H9 (cell line): ENCODE measurements around the gene ZSCAN30. TPM values are rescaled to one million over a fixed set of nuclear protein-coding genes. Genes with fewer than 3 reads are reported as not detected.

Source experiments
- DNase-seq: peaks from one replicate; pipeline ENCODE4 v3.0.0-alpha.2; 2017
- H2AFZ ChIP-seq: one replicate; pipeline ENCODE4 v1.6.1; 2013; ENCODE audit warnings: mild to moderate bottlenecking, low read length, control low read depth, moderate library complexity
- H2AK5ac ChIP-seq: 2 replicates; pipeline ENCODE4 v1.6.1; 2013; ENCODE audit warnings: low read length, control low read depth, mixed read lengths; ENCODE audit not compliant: insufficient read length
- H2BK120ac ChIP-seq: one replicate; pipeline ENCODE4 v1.6.1; 2013; ENCODE audit warnings: low read depth, mild to moderate bottlenecking, low read length, control low read depth, inconsistent platforms; ENCODE audit not compliant: poor library complexity, severe bottlenecking
- H2BK12ac ChIP-seq: 2 replicates; pipeline ENCODE4 v1.6.1; 2013; ENCODE audit warnings: low read length, control low read depth, mixed read lengths, low read depth; ENCODE audit not compliant: insufficient read length
- H2BK15ac ChIP-seq: 2 replicates; pipeline ENCODE4 v1.6.1; 2013; ENCODE audit warnings: low read depth, low read length, control low read depth
- H2BK20ac ChIP-seq: one replicate; pipeline ENCODE4 v1.6.1; 2013; ENCODE audit warnings: low read depth, mild to moderate bottlenecking, low read length, control low read depth, inconsistent platforms; ENCODE audit not compliant: poor library complexity, severe bottlenecking
- H2BK5ac ChIP-seq: 2 replicates; pipeline ENCODE4 v1.6.1; 2013; ENCODE audit warnings: low read length, control low read depth, mixed read lengths; ENCODE audit not compliant: insufficient read length
- H3K14ac ChIP-seq: 2 replicates; pipeline ENCODE4 v1.6.1; 2013; ENCODE audit warnings: low read length, control low read depth; ENCODE audit not compliant: insufficient read depth
- H3K18ac ChIP-seq: 2 replicates; pipeline ENCODE4 v1.6.1; 2013; ENCODE audit warnings: low read depth, mild to moderate bottlenecking, mixed read lengths, low read length, control low read depth; ENCODE audit not compliant: insufficient read length
- H3K23ac ChIP-seq: 2 replicates; pipeline ENCODE4 v1.6.1; 2013; ENCODE audit warnings: low read length, control low read depth, mixed read lengths, low read depth; ENCODE audit not compliant: insufficient read length
- H3K23me2 ChIP-seq: 2 replicates; pipeline ENCODE4 v1.6.1; 2013; ENCODE audit warnings: low read depth, mild to moderate bottlenecking, mixed read lengths, low read length, control low read depth; ENCODE audit not compliant: insufficient read length, poor library complexity, severe bottlenecking
- H3K27ac ChIP-seq: 2 replicates; pipeline ENCODE4 v1.5.1; 2013; ENCODE audit warnings: low read length, control low read depth, mixed read lengths, low read depth; ENCODE audit not compliant: insufficient read length
- H3K27me3 ChIP-seq: 2 replicates; pipeline ENCODE4 v1.6.1; 2013; ENCODE audit warnings: low read length, control low read depth, inconsistent platforms; ENCODE audit not compliant: insufficient read depth
- H3K4ac ChIP-seq: 2 replicates; pipeline ENCODE4 v1.6.1; 2013; ENCODE audit warnings: low read depth, mild to moderate bottlenecking, control low read depth, inconsistent platforms, low read length, moderate library complexity
- H3K4me1 ChIP-seq: 2 replicates; pipeline ENCODE4 v1.6.1; 2013; ENCODE audit warnings: low read length, control low read depth, inconsistent platforms; ENCODE audit not compliant: insufficient read depth
- H3K4me2 ChIP-seq: 2 replicates; pipeline ENCODE4 v1.6.1; 2013; ENCODE audit warnings: low read length, control low read depth, mixed read lengths; ENCODE audit not compliant: insufficient read length, insufficient read depth
- H3K56ac ChIP-seq: 2 replicates; pipeline ENCODE4 v1.6.1; 2013; ENCODE audit warnings: low read depth, mild to moderate bottlenecking, mixed read lengths, low read length, control low read depth; ENCODE audit not compliant: insufficient read length
- H3K79me1 ChIP-seq: 2 replicates; pipeline ENCODE4 v1.6.1; 2013; ENCODE audit warnings: low read depth, mild to moderate bottlenecking, moderate library complexity, low read length, control low read depth, inconsistent platforms; ENCODE audit not compliant: insufficient read depth, poor library complexity, severe bottlenecking
- H3K79me2 ChIP-seq: 2 replicates; pipeline ENCODE4 v1.6.1; 2013; ENCODE audit warnings: low read length, control low read depth, inconsistent platforms; ENCODE audit not compliant: insufficient read depth
- H3K9ac ChIP-seq: 2 replicates; pipeline ENCODE4 v1.6.1; 2013; ENCODE audit warnings: low read length, control low read depth, mixed read lengths; ENCODE audit not compliant: insufficient read length; ENCODE audit errors: extremely low read depth
- H3K9me3 ChIP-seq: one replicate; pipeline ENCODE4 v1.6.1; 2013; ENCODE audit warnings: low read depth, low read length, inconsistent platforms; ENCODE audit not compliant: control insufficient read depth
- H3T11ph ChIP-seq: one replicate; pipeline ENCODE4 v1.6.1; 2013; ENCODE audit warnings: mild to moderate bottlenecking, low read length, control low read depth, inconsistent platforms
- H4K20me1 ChIP-seq: one replicate; pipeline ENCODE4 v1.6.1; 2013; ENCODE audit not compliant: control insufficient read depth, insufficient read length, insufficient read depth
- H4K5ac ChIP-seq: 2 replicates; pipeline ENCODE4 v1.6.1; 2013; ENCODE audit warnings: low read depth, mild to moderate bottlenecking, mixed read lengths, low read length, control low read depth; ENCODE audit not compliant: insufficient read length
- H4K8ac ChIP-seq: replicated peaks from 2 replicates; pipeline ENCODE4 v1.6.1; 2013; ENCODE audit warnings: low read length, control low read depth, mixed read lengths, low read depth; ENCODE audit not compliant: insufficient read length
- H4K91ac ChIP-seq: 2 replicates; pipeline ENCODE4 v1.6.1; 2013; ENCODE audit warnings: low read depth, mild to moderate bottlenecking, moderate library complexity, mixed read lengths, low read length, control low read depth; ENCODE audit not compliant: insufficient read length
- H3K27ac Mint-ChIP-seq, 3 experiments: 2 replicates in 2 of 3; 3 replicates in 1 of 3; pipeline ENCODE4 v1.8.0; 2020 to 2021; ENCODE audit warnings: mixed read lengths in 3 of 3, mild to moderate bottlenecking in 1 of 3, moderate library complexity in 1 of 3
- H3K27me3 Mint-ChIP-seq: 2 replicates; pipeline ENCODE4 v1.8.0; 2021; ENCODE audit warnings: low read depth, mild to moderate bottlenecking, moderate library complexity, mixed read lengths
- H3K36me3 Mint-ChIP-seq, 3 experiments: 2 replicates in 2 of 3; 3 replicates in 1 of 3; pipeline ENCODE4 v1.8.0; 2020 to 2021; ENCODE audit warnings: low read depth in 3 of 3, mixed read lengths in 3 of 3; ENCODE audit not compliant: insufficient read depth in 1 of 3
- H3K4me1 Mint-ChIP-seq, 2 experiments: 2 replicates each; pipeline ENCODE4 v1.8.0; 2020; ENCODE audit warnings: mixed read lengths in 2 of 2
- H3K4me3 Mint-ChIP-seq, 2 experiments: 2 replicates in 1 of 2; 3 replicates in 1 of 2; pipeline ENCODE4 v1.8.0; 2020 to 2021; ENCODE audit warnings: mild to moderate bottlenecking in 2 of 2, mixed read lengths in 2 of 2, moderate library complexity in 1 of 2
- H3K9me3 Mint-ChIP-seq, 2 experiments: 2 replicates in 1 of 2; 3 replicates in 1 of 2; pipeline ENCODE4 v1.8.0; 2020; ENCODE audit warnings: mild to moderate bottlenecking in 2 of 2, mixed read lengths in 2 of 2, moderate library complexity in 1 of 2
- CTCF ChIP-seq: fragments of 200-600 bp; sonication (generic); conservative IDR thresholded peaks from 3 replicates; pipeline ENCODE4 v1.8.0; 2021; ENCODE audit warnings: antibody characterized with exemption, mild to moderate bottlenecking
- WGBS: extraction: QIAGEN DNeasy Blood & Tissue Kit; methylation state at CpG from one replicate; pipeline ENCODE4 v1.1.7; 2013; ENCODE audit warnings: missing lambda C conversion rate, low lambda C conversion rate, mixed read lengths; ENCODE audit not compliant: insufficient read length; ENCODE audit errors: extremely low coverage; 5-methylcytosine and 5-hydroxymethylcytosine counted together
- total RNA-seq: library from RNA; stranded (reverse); gene quantifications from 2 replicates; pipeline ENCODE4 v1.2.1, GENCODE V29; 2021

The ZSCAN30 gene
- total RNA-seq, 1 experiment from 2014 or later = 11.6 TPM

- H3K14ac ChIP-seq = no peak overlapping the region
- no peak overlapping the region for H3T11ph ChIP-seq
- H3K27ac Mint-ChIP-seq = no peak overlapping the region
- no peak overlapping the region for H2BK5ac ChIP-seq
- H3K4me1 Mint-ChIP-seq = no peaks in the 10 kb centered on the region
- H2BK120ac ChIP-seq = no peak overlapping the region
- no peak for DNase-seq
- no peak overlapping the region for H3K9ac ChIP-seq
- H4K91ac ChIP-seq = no peak overlapping the region
- H2BK12ac ChIP-seq = no peak overlapping the region
- H4K20me1 ChIP-seq = no peaks in the 10 kb centered on the region
- H3K27ac ChIP-seq = no peak overlapping the region
- H3K27me3 Mint-ChIP-seq = no peaks in the 10 kb centered on the region
- H3K23me2 ChIP-seq = no peaks in the 10 kb centered on the region
- no peak overlapping the region for H2BK15ac ChIP-seq
- H3K4me1 ChIP-seq = no peaks in the 10 kb centered on the region
- no peak overlapping the region for H3K4me3 Mint-ChIP-seq
- H2AK5ac ChIP-seq = no peak overlapping the region
- no peaks in the 10 kb centered on the region for H3K79me1 ChIP-seq
- no peak overlapping the region for H3K56ac ChIP-seq
- H3K9me3 ChIP-seq = no peaks in the 10 kb centered on the region
- H2AFZ ChIP-seq = no peak overlapping the region
- peaks cover 43 to 71% (median 48%) of the 10 kb centered on the region in 3 experiments for H3K36me3 Mint-ChIP-seq
- H3K79me2 ChIP-seq = no peaks in the 10 kb centered on the region
- no peak overlapping the region for H4K8ac ChIP-seq
- no peak overlapping the region for H3K18ac ChIP-seq
- H3K27me3 ChIP-seq = no peaks in the 10 kb centered on the region; the same call in 1 of the 2 replicates
- no peak overlapping the region for H3K4ac ChIP-seq
- TF ChIP-seq CTCF = no peak
- no peak overlapping the region for H3K4me2 ChIP-seq
- no peak overlapping the region for H2BK20ac ChIP-seq
- no CpG with 5 or more reads among the region's 3 CpGs for WGBS
- H4K5ac ChIP-seq = no peak overlapping the region
- no peak overlapping the region for H3K23ac ChIP-seq
- peaks cover 0 to 7% of the 10 kb centered on the region in 2 experiments; a peak in 3 of 5 replicates for H3K9me3 Mint-ChIP-seq
These were observed 33.1 kb downstream of the ZSCAN30 start for GRCh38 chr18:35256947-35257346.
